ENCODE results near the gene GNAQ. TPM values are rescaled to one million over a fixed set of nuclear protein-coding genes. Genes with fewer than 3 reads are reported as not detected.

GNAQ gene
- total and polyA plus RNA-seq, 2 experiments from 2014 or later: 21.1 to 32.8 TPM

- DNase-seq (ENCODE audit: low read depth in 1 of 2, low spot score in 1 of 2): peak in 1 of 2 donors; percentile 73
- H3K4me1 ChIP-seq (ENCODE audit: low read depth): peaks cover 26% of the 10 kb centered on the region
- no peaks in the 10 kb centered on the region for H3K9me3 ChIP-seq (ENCODE audit: low read depth)
- no peak overlapping the region for H3K27ac ChIP-seq
- H3K36me3 ChIP-seq: no peaks in the 10 kb centered on the region
- no peak overlapping the region for H3K4me3 ChIP-seq
- no peak for TF ChIP-seq CTCF (IDR thresholded peaks at IDR 0.05; ENCODE audit: low read depth, low read length)
- no peaks in the 10 kb centered on the region for H3K27me3 ChIP-seq
Observed at GRCh38 chr9:78006734-78007133, 24.9 kb downstream of the GNAQ start.

- Histone ChIP-seq H3K4me3 (no peak overlapping the region), H3K27me3 (no peaks in the 10 kb centered on the region)
Observed at GRCh38 chr9:78005231-78006002, 26.2 kb downstream of the GNAQ start.

GRCh38 chr9:78004478-78005229, 27.0 kb downstream of the GNAQ start:
- H3K9me3 ChIP-seq (ENCODE audit: low read depth): no peaks in the 10 kb centered on the region
- H3K27me3 ChIP-seq: no peaks in the 10 kb centered on the region
- H3K4me3 ChIP-seq: no peak overlapping the region
- TF ChIP-seq CTCF (IDR thresholded peaks at IDR 0.05; ENCODE audit: low read depth, low read length): peak; percentile 39
- H3K27ac ChIP-seq: no peak overlapping the region
- H3K4me1 ChIP-seq (ENCODE audit: low read depth): peaks cover 6% of the 10 kb centered on the region
- DNase-seq (ENCODE audit: low read depth in 1 of 2, low spot score in 1 of 2): peak in 1 of 2 donors; percentile 38
- H3K36me3 ChIP-seq: no peaks in the 10 kb centered on the region

More at GRCh38 chr9:78005231-78006002, 26.2 kb downstream of the GNAQ start:
- Histone ChIP-seq H3K9me3 (ENCODE audit: low read depth) (no peaks in the 10 kb centered on the region), H3K4me1 (ENCODE audit: low read depth) (peaks cover 13% of the 10 kb centered on the region), H3K36me3 (no peaks in the 10 kb centered on the region), H3K27ac (no peak overlapping the region)
- no peak for DNase-seq (ENCODE audit: low read depth in 1 of 2, low spot score in 1 of 2)
- no peak for TF ChIP-seq CTCF (IDR thresholded peaks at IDR 0.05; ENCODE audit: low read depth, low read length)

GRCh38 chr9:78003730-78004129, 27.9 kb downstream of the GNAQ start:
- Histone ChIP-seq H3K27me3 (no peaks in the 10 kb centered on the region), H3K27ac (no peak overlapping the region), H3K4me3 (no peak overlapping the region), H3K9me3 (ENCODE audit: low read depth) (no peaks in the 10 kb centered on the region), H3K4me1 (ENCODE audit: low read depth) (peaks cover 8% of the 10 kb centered on the region), H3K36me3 (no peaks in the 10 kb centered on the region)
- DNase-seq (ENCODE audit: low read depth in 1 of 2, low spot score in 1 of 2): no peak
- no peak for TF ChIP-seq CTCF (IDR thresholded peaks at IDR 0.05; ENCODE audit: low read depth, low read length)

- Histone ChIP-seq H3K27me3 (no peaks in the 10 kb centered on the region), H3K4me1 (ENCODE audit: low read depth) (peaks cover 15% of the 10 kb centered on the region), H3K4me3 (no peak overlapping the region), H3K9me3 (ENCODE audit: low read depth) (no peaks in the 10 kb centered on the region), H3K36me3 (no peaks in the 10 kb centered on the region), H3K27ac (no peak overlapping the region)
- peak in 1 of 2 donors; percentile 45 for DNase-seq (ENCODE audit: low read depth in 1 of 2, low spot score in 1 of 2)
- no peak for TF ChIP-seq CTCF (IDR thresholded peaks at IDR 0.05; ENCODE audit: low read depth, low read length)
Observed at GRCh38 chr9:78001946-78002731, 29.5 kb downstream of the GNAQ start.

Data from cardiac muscle cell (in vitro differentiated cells and primary cell).